Astrocyte (in vitro differentiated cells and primary cell): ENCODE data around the gene HLX. TPM values are rescaled to one million over a fixed set of nuclear protein-coding genes. Genes with fewer than 3 reads are reported as not detected.

Experiments used
- DNase-seq: peaks from one replicate; pipeline ENCODE4 v3.0.0-alpha.2; 2010; ENCODE audit warnings: low read depth
- FAIRE-seq: peaks from 2 replicates; lab custom pipeline; 2011; peaks lifted over from hg19 to GRCh38; lab: Jason Lieb, UNC
- H2AFZ ChIP-seq: 2 replicates; pipeline ENCODE4 v1.6.0; 2012; ENCODE audit warnings: low read depth, low read length, inconsistent platforms
- H3K27ac ChIP-seq: 2 replicates; pipeline ENCODE4 v1.5.1; 2011; ENCODE audit warnings: low read depth, low read length, inconsistent platforms
- H3K27me3 ChIP-seq: 2 replicates; pipeline ENCODE4 v1.6.0; 2011; ENCODE audit warnings: low read length, inconsistent platforms; ENCODE audit not compliant: insufficient read depth
- H3K36me3 ChIP-seq: 2 replicates; pipeline ENCODE4 v1.5.1; 2011; ENCODE audit warnings: low read length, inconsistent platforms; ENCODE audit not compliant: insufficient read depth
- H3K4me1 ChIP-seq: 2 replicates; pipeline ENCODE4 v1.5.1; 2011; ENCODE audit warnings: low read length, inconsistent platforms; ENCODE audit not compliant: insufficient read depth
- H3K4me2 ChIP-seq: 2 replicates; pipeline ENCODE4 v1.6.0; 2012; ENCODE audit warnings: low read length, inconsistent platforms
- H3K4me3 ChIP-seq: 2 replicates; pipeline ENCODE4 v1.5.1; 2011; ENCODE audit warnings: low read depth, mild to moderate bottlenecking, low read length, inconsistent platforms; ENCODE audit not compliant: insufficient read depth
- H3K79me2 ChIP-seq: 2 replicates; pipeline ENCODE4 v1.6.0; 2012; ENCODE audit warnings: mild to moderate bottlenecking, low read length, inconsistent platforms; ENCODE audit not compliant: insufficient read depth
- H3K9ac ChIP-seq: 2 replicates; pipeline ENCODE4 v1.6.0; 2012; ENCODE audit warnings: mild to moderate bottlenecking, low read length, inconsistent platforms
- H3K9me3 ChIP-seq: 2 replicates; pipeline ENCODE4 v1.5.1; 2012; ENCODE audit warnings: low read depth, mild to moderate bottlenecking, low read length, inconsistent platforms; ENCODE audit not compliant: insufficient read depth
- H4K20me1 ChIP-seq: 2 replicates; pipeline ENCODE4 v1.6.0; 2012; ENCODE audit warnings: low read length, inconsistent platforms; ENCODE audit not compliant: insufficient read depth
- H3K27ac Mint-ChIP-seq: one replicate; pipeline ENCODE4 v1.8.0; 2021; ENCODE audit warnings: mild to moderate bottlenecking, mixed read lengths; ENCODE audit not compliant: unreplicated experiment
- H3K27me3 Mint-ChIP-seq: one replicate; pipeline ENCODE4 v1.8.0; 2021; ENCODE audit warnings: low read depth, mixed read lengths; ENCODE audit not compliant: unreplicated experiment
- H3K36me3 Mint-ChIP-seq: one replicate; pipeline ENCODE4 v1.8.0; 2021; ENCODE audit warnings: low read depth, mixed read lengths; ENCODE audit not compliant: unreplicated experiment
- H3K4me1 Mint-ChIP-seq: one replicate; pipeline ENCODE4 v1.8.0; 2021; ENCODE audit warnings: low read depth, mixed read lengths; ENCODE audit not compliant: unreplicated experiment
- H3K4me3 Mint-ChIP-seq: one replicate; pipeline ENCODE4 v1.8.0; 2021; ENCODE audit warnings: mild to moderate bottlenecking, moderate library complexity, mixed read lengths; ENCODE audit not compliant: unreplicated experiment
- H3K9me3 Mint-ChIP-seq: one replicate; pipeline ENCODE4 v1.8.0; 2021; ENCODE audit warnings: mild to moderate bottlenecking, mixed read lengths; ENCODE audit not compliant: unreplicated experiment
- CTCF ChIP-seq: IDR thresholded peaks from 2 replicates; pipeline ENCODE4 v1.5.1; 2011; ENCODE audit warnings: low read depth, mild to moderate bottlenecking, inconsistent platforms, low read length, moderate library complexity; ENCODE audit not compliant: insufficient read depth
- EZH2 ChIP-seq: IDR thresholded peaks from 2 replicates; pipeline ENCODE4 v1.6.1; 2012; ENCODE audit warnings: mild to moderate bottlenecking, low read length, inconsistent platforms; ENCODE audit not compliant: insufficient read depth
- total RNA-seq: library from RNA; stranded (reverse); gene quantifications from 2 replicates; pipeline ENCODE4 v1.2.1, GENCODE V29; 2021

The HLX gene
- total RNA-seq, 1 donor from 2014 or later = 1.4 TPM

GRCh38 chr1:220879509-220880361 is 492 bp downstream of the HLX start:
- no peak overlapping the region for H3K27ac Mint-ChIP-seq
- H3K27ac ChIP-seq = peak overlapping the region; percentile 73
- peak overlapping the region; percentile 87 for H3K4me3 Mint-ChIP-seq
- peaks cover 11% of the 10 kb centered on the region for H3K4me1 Mint-ChIP-seq
- peaks cover 5% of the 10 kb centered on the region for H3K9me3 ChIP-seq
- peaks cover 11% of the 10 kb centered on the region for H3K9me3 Mint-ChIP-seq
- peak overlapping the region; percentile 65 for H3K4me3 ChIP-seq
- peaks cover 9% of the 10 kb centered on the region for H3K36me3 Mint-ChIP-seq
- H3K4me1 ChIP-seq = peaks cover 4% of the 10 kb centered on the region
- H3K9ac ChIP-seq = peak overlapping the region; percentile 85
- H3K36me3 ChIP-seq = no peaks in the 10 kb centered on the region
- peak overlapping the region; percentile 93 for H3K4me2 ChIP-seq
- DNase-seq = peak; percentile 22
- FAIRE-seq = no peak
- peaks cover 25% of the 10 kb centered on the region for H3K27me3 ChIP-seq
- H3K79me2 ChIP-seq = no peaks in the 10 kb centered on the region
- TF ChIP-seq CTCF = no peak
- peak; percentile 34 for TF ChIP-seq EZH2
- peak overlapping the region; percentile 84 for H2AFZ ChIP-seq
- H3K27me3 Mint-ChIP-seq = peaks cover 86% of the 10 kb centered on the region
- no peaks in the 10 kb centered on the region for H4K20me1 ChIP-seq

- Mint-ChIP-seq H3K27ac (no peak overlapping the region), H3K9me3 (peaks cover 14% of the 10 kb centered on the region), H3K4me3 (peak overlapping the region; percentile 81), H3K4me1 (peaks cover 8% of the 10 kb centered on the region), H3K27me3 (peaks cover 86% of the 10 kb centered on the region), H3K36me3 (peaks cover 9% of the 10 kb centered on the region)
- no peaks in the 10 kb centered on the region for H3K36me3 ChIP-seq
- peak overlapping the region; percentile 84 for H2AFZ ChIP-seq
- peaks cover 30% of the 10 kb centered on the region for H3K27me3 ChIP-seq
- peak overlapping the region; percentile 73 for H3K27ac ChIP-seq
- TF ChIP-seq CTCF (no peak), EZH2 (peak; percentile 9)
- H3K4me1 ChIP-seq = peaks cover 4% of the 10 kb centered on the region
- no peaks in the 10 kb centered on the region for H3K79me2 ChIP-seq
- H3K9ac ChIP-seq = peak overlapping the region; percentile 85
- DNase-seq = no peak
- peaks cover 6% of the 10 kb centered on the region for H4K20me1 ChIP-seq
- peak overlapping the region; percentile 93 for H3K4me2 ChIP-seq
- no peak for FAIRE-seq
- H3K9me3 ChIP-seq = peaks cover 5% of the 10 kb centered on the region
- H3K4me3 ChIP-seq = peak overlapping the region; percentile 65
Measured at GRCh38 chr1:220880362-220880670, 1.1 kb downstream of the HLX start.
